ENCODE measurements around the gene KCNQ1. TPM values are rescaled to one million over a fixed set of nuclear protein-coding genes. Genes with fewer than 3 reads are reported as not detected.

The KCNQ1 gene
- polyA plus RNA-seq, 1 experiment = not detected

DNA sequence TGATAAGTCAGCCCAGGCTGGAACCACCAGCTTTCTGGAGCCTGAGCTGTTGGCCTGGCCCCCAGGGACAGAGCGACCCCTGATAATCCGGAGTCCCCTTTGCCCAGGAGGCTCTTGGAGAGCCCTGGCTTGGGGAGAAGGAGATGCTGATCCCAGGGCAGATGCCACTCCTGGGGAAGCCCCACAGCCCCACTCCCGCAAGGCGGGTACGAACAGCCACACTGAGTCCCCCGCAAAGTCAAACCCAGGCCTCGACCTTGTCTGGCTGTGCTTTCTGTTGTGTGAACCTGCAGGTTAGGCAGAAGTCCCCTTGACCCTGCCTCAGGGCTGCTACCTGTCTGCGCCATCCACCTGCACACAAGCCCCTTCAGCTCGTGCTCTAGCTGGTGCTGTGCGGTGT, 147.0 kb downstream of the KCNQ1 start:
- H3K4me3 ChIP-seq (ENCODE audit: low read depth, low read length) = no peak overlapping the region
- TF ChIP-seq, protein P1, sequence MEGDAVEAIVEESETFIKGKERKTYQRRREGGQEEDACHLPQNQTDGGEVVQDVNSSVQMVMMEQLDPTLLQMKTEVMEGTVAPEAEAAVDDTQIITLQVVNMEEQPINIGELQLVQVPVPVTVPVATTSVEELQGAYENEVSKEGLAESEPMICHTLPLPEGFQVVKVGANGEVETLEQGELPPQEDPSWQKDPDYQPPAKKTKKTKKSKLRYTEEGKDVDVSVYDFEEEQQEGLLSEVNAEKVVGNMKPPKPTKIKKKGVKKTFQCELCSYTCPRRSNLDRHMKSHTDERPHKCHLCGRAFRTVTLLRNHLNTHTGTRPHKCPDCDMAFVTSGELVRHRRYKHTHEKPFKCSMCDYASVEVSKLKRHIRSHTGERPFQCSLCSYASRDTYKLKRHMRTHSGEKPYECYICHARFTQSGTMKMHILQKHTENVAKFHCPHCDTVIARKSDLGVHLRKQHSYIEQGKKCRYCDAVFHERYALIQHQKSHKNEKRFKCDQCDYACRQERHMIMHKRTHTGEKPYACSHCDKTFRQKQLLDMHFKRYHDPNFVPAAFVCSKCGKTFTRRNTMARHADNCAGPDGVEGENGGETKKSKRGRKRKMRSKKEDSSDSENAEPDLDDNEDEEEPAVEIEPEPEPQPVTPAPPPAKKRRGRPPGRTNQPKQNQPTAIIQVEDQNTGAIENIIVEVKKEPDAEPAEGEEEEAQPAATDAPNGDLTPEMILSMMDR (IDR thresholded peaks at IDR 0.05; ENCODE audit: low read depth, low read length) = no peak
- ChIA-PET POLR2A (no interaction called here), CTCF (no interaction called here)
- no peak for DNase-seq (ENCODE audit: low read depth, low spot score)
- peaks cover 26% of the 10 kb centered on the region for H3K27me3 ChIP-seq (ENCODE audit: control insufficient read depth, insufficient read depth, low read length)
- no peak overlapping the region for H3K27ac ChIP-seq (ENCODE audit: low read depth, low read length)
- H3K9me3 ChIP-seq (ENCODE audit: control insufficient read depth, insufficient read depth, low read length) = no peaks in the 10 kb centered on the region; the same call in 1 of the 2 replicates

DNA sequence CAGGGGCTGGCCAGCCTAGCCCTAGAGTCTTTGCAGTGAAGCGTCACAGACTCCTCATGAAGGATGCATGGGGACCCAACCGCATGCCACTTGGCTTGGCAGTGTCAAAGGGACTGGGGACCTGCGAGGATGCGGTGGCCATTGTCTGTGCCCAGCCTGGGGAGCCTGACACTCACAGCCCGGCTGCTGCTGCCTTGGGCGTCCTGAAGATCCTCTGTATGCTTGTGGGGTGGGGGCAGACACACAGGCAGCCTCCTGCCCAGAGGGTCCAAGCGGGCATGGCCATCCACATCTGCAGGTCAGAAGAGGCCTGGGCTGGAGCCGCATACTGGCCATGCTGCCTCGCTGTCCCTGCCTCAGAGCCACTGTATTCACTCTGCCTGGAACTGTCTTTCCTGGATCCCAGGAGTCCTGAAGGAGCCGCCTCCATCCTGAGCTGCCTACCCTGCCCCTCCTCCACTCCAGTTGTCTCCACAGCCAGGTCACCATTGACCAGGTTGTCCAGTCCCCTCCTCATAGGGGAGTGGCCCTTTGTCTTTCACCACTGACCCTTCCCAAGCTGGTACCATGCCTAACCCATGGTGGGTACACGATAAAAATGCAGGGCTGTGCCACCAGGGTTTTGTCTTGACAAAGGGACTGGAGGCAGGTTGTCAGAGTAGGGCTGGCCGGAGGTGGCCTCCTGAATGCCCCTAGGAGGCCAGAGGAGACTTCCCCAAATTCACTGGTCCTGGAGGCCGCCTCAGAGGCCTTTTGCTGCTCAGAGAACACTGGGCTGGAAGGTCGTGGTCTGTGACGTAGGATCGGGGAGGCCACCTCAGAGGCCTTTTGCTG, 148.0 kb downstream of the KCNQ1 start:
- Histone ChIP-seq H3K4me3 (ENCODE audit: low read depth, low read length) (no peak overlapping the region), H3K27ac (ENCODE audit: low read depth, low read length) (no peak overlapping the region), H3K9me3 (ENCODE audit: control insufficient read depth, insufficient read depth, low read length) (no peaks in the 10 kb centered on the region; the same call in 1 of the 2 replicates), H3K27me3 (ENCODE audit: control insufficient read depth, insufficient read depth, low read length) (peaks cover 24% of the 10 kb centered on the region)
- CTCF ChIA-PET = no interaction called here
- TF ChIP-seq, protein P1 (IDR thresholded peaks at IDR 0.05; ENCODE audit: low read depth, low read length) = no peak
- DNase-seq (ENCODE audit: low read depth, low spot score) = no peak
- POLR2A ChIA-PET = no interaction called here

DNA sequence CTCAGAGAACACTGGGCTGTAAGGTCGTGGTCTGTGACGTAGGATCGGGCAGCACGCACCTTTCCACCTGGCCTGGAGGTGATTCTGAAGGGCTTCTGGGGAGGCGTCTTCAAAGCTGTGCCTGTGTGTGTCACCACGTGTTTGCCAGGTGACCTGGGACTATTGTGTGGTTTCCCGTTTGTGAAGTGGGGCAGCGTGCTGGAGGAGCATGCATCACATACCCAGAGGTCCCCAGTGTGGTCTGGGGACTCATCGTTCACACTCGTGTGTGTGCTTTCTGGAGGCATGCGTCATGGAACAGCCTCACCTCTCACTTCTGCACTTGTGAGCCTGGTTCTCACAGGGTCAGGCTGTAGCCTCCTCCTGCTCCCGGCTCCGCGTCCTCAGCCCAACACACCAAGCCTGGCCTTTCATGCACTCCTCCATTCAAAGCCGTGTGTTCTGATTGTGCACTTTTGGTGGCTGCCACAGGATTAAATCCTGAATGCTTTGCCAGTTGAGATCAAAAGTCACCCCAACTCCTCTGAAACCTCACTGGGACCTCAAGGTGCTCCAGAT, 148.7 kb downstream of the KCNQ1 start:
- H3K27me3 ChIP-seq (ENCODE audit: control insufficient read depth, insufficient read depth, low read length) = peaks cover 19% of the 10 kb centered on the region
- TF ChIP-seq, protein P1 (IDR thresholded peaks at IDR 0.05; ENCODE audit: low read depth, low read length) = no peak
- H3K27ac ChIP-seq (ENCODE audit: low read depth, low read length) = no peak overlapping the region
- CTCF ChIA-PET = no interaction called here
- no peak overlapping the region for H3K4me3 ChIP-seq (ENCODE audit: low read depth, low read length)
- H3K9me3 ChIP-seq (ENCODE audit: control insufficient read depth, insufficient read depth, low read length) = peaks cover under 1% of the 10 kb centered on the region
- DNase-seq (ENCODE audit: low read depth, low spot score) = no peak
- POLR2A ChIA-PET = no interaction called here

- Histone ChIP-seq H3K4me3 (ENCODE audit: low read depth, low read length) (no peak overlapping the region), H3K27ac (ENCODE audit: low read depth, low read length) (no peak overlapping the region), H3K27me3 (ENCODE audit: control insufficient read depth, insufficient read depth, low read length) (peaks cover 21% of the 10 kb centered on the region), H3K9me3 (ENCODE audit: control insufficient read depth, insufficient read depth, low read length) (peaks cover 4% of the 10 kb centered on the region)
- no peak for DNase-seq (ENCODE audit: low read depth, low spot score)
- TF ChIP-seq, protein P1 (IDR thresholded peaks at IDR 0.05; ENCODE audit: low read depth, low read length) = no peak
- POLR2A ChIA-PET = no interaction called here
- CTCF ChIA-PET = no interaction called here
Measured at GRCh38 chr11:2594267-2594666, 149.5 kb downstream of the KCNQ1 start.

- TF ChIP-seq, protein P1 (IDR thresholded peaks at IDR 0.05; ENCODE audit: low read depth, low read length) = no peak
- ChIA-PET CTCF (no interaction called here), POLR2A (no interaction called here)
- Histone ChIP-seq H3K4me3 (ENCODE audit: low read depth, low read length) (no peak overlapping the region), H3K9me3 (ENCODE audit: control insufficient read depth, insufficient read depth, low read length) (peaks cover 4% of the 10 kb centered on the region), H3K27me3 (ENCODE audit: control insufficient read depth, insufficient read depth, low read length) (peaks cover 19% of the 10 kb centered on the region), H3K27ac (ENCODE audit: low read depth, low read length) (no peak overlapping the region)
- DNase-seq (ENCODE audit: low read depth, low spot score) = no peak
Measured at GRCh38 chr11:2595204-2595603, 150.4 kb downstream of the KCNQ1 start.

All from AG04450 (cell line).